ENCODE results near the gene PROCR.
"Not testable (repeated sequence)": the region's sequence is repeated elsewhere in the genome, so short reads cannot be mapped to it uniquely, and the experiment has no call there.

PROCR gene

DNA sequence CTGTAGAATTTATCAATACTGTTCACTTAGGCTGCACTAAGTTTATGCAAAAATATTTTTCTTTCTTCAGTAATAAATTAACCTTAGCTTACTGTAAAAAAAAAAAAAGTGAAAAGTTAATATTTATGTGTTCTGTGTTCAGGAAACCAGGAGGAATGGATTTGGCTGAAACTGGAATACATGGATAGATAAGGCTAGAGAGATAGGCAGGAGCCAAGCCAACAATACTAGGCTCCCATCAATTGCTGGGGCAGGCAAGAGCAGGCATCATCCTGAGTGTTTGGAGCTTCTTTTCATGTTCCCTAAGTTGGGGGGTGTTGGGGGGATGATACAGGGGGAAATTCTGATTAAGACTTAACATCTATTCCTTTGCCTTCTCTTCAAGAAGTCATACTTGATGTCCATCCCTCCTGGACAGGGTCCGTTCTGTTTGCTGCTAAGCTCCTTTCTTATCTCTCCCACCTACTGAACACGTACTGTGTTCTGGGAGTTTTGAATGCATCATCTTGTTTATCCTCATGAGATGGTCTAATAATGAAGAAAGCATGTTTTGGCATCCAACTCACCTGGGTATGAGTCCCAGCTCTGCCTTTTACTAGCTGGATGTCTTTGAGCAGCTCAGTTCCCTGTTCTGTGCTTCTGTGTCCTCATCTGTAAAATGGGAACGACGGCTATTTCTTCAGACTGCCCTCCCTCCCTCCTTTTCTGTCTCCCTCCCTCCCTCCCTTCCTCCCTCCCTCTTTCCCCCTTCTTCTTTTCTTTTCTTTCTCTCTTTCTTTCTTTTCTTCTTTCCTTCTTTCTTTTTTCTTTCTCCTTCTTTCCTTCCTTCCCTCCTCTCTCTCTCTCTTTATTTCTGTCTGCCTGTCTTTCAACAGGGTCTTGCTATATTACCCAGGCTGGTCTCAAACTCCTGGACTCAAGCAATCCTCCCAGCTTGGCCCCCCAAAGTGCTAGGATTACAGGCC, 6.4 kb upstream of the PROCR start:
- no peak for DNase-seq

DNA sequence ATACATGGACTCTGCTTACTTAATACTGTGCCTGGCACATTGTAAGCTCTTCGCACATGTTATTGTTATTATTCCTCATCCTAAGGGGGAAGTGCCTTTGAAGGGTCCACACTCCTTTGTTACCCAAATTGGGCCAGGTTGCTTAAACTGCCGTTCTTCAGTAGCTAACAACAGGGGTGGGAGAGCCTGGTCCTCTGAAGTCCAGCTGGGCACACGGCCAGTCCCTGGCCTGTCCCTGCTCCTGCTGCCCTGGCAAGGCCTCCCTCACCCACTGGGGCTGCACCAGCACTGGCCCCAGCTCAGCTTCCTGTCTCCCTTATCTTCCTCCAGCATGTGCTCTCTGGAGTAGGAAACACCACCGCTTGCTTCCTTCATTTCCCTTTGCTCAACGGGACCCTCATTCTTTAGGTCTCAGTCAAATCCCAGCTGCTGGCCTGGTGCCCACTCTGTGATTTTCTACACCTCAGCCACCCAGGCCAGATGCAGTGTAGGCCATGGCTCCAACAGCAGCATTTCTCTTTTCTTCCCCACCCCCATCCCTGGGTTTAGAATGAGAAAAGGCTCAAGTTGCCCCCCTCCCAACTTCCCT, 5.5 kb upstream of the PROCR start:
- DNase-seq = no peak

- DNase-seq = no peak
Observed at GRCh38 chr20:35167787-35168186, 4.1 kb upstream of the PROCR start.

DNA sequence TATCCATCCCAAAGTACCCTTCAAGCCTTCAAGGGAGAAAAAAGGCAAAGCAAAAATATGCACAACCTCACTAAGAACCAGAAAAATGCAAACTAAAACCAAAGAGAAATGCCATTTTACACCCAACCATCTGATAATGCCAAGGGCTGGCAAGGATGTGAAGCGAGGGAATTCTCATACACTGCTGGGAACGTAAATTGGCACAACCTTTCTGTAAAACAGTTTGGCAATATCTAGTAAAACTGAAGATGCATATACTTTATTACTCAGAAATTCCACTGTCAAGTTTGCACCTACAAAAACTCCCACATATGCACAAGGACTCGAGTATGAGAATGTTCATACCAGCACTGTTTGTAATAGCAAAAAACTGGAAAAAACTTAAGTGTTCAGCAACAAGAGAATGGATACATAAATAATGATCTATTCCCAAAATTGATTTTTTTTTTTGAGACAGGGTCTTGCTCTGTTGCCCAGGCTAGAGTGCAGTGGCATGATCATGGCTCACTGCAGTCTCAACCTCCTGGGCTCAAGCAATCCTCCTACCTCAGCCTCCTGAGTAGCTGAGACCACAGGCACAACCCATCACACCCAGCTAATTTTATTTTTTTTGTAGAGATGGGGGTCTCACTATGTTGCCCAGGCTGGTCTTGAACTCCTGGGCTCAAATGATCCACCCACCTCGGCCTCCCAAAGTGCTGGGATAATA, 3.0 kb upstream of the PROCR start:
- not testable (repeated sequence) for DNase-seq

GRCh38 chr20:35171438-35171752, 477 bp upstream of the PROCR start:
- no peak for DNase-seq

GRCh38 chr20:35172434-35172806, 548 bp downstream of the PROCR start:
- no peak for DNase-seq

GRCh38 chr20:35173576-35174192, 1.8 kb downstream of the PROCR start:
- DNase-seq = no peak

DNA sequence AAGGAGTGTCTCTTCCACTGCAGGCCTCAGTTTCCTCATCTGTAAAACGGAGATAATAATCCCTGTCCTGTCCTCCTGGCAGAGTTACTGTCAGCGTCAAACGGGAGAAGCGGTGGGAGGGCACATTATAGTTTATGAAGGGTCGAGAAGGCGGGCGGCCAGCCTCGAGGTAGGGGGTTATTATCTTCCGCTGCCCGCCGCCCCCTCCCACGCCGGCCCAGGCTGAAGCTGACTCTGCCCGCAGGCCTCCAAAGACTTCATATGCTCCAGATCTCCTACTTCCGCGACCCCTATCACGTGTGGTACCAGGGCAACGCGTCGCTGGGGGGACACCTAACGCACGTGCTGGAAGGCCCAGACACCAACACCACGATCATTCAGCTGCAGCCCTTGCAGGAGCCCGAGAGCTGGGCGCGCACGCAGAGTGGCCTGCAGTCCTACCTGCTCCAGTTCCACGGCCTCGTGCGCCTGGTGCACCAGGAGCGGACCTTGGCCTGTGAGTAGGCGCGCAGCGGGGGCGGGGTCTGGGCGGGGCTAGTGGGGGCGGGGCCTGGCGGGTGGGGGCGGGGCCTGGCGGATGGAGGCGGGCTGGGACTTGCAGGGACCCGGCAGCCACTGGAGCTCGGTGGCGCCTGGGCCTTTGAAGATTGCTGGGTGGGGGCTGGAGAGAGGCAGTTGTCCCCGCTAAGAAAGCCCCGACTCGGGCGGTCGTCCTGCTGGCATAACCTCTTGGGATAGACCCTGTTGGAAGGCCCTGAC, 2.8 kb downstream of the PROCR start:
- DNase-seq = no peak

DNA sequence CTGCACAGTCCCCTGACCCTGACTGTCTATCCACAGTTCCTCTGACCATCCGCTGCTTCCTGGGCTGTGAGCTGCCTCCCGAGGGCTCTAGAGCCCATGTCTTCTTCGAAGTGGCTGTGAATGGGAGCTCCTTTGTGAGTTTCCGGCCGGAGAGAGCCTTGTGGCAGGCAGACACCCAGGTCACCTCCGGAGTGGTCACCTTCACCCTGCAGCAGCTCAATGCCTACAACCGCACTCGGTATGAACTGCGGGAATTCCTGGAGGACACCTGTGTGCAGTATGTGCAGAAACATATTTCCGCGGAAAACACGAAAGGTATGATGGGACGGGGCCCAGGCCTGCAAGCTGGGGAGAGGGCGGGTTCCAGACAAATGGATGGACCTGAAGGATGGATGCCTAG, 4.3 kb downstream of the PROCR start:
- DNase-seq = no peak

- DNase-seq = no peak
Observed at GRCh38 chr20:35179292-35180212, 7.7 kb downstream of the PROCR start.

GRCh38 chr20:35180266-35180665, 8.4 kb downstream of the PROCR start:
- no peak for DNase-seq

DNA sequence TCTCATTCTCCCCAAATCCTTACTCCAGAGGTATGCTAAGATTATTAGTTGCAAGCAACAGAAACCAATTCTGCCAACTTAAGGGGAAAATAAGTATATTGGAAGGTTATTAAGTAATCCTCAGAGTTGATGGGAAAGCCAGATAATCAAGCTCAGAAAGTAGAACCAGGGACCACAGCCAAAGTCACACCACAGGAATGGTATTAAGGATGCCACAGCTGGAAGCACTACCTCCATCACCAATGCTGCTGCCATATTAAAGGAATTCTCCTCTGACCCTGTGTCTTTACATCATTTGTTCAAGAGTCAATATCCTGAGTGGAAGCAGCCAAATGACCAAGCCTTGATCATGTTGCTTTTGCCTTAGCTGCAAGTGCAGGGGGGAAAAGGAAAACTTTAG, 9.9 kb downstream of the PROCR start:
- no peak for DNase-seq

DNA sequence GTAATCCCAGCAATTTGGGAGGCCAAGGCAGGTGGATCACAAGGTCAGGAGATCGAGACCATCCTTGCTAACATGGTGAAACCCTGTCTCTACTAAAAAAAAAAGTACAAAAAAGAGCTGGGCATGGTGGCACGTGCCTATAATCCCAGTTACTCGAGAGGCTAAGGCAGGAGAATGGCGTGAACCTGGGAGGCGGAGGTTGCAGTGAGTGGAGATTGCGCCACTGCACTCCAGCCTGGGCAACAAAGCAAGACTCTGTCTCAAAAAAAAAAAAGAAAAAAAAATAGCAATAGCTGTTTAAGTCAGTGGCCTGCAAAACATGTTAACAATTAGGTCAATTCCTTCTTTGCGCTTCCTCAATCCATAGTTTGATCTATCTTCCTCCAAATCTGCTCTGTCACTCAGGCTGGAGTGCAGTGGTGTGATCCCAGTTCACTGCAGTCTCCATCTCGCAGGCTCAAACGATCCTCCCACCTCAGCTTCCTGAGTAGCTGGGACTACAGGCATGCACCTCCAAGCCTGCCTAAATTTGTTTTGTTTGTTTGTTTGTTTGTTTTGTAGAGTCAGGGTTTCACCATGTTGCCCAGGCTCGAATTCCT, 14.9 kb downstream of the PROCR start:
- not testable (repeated sequence) for DNase-seq

DNA sequence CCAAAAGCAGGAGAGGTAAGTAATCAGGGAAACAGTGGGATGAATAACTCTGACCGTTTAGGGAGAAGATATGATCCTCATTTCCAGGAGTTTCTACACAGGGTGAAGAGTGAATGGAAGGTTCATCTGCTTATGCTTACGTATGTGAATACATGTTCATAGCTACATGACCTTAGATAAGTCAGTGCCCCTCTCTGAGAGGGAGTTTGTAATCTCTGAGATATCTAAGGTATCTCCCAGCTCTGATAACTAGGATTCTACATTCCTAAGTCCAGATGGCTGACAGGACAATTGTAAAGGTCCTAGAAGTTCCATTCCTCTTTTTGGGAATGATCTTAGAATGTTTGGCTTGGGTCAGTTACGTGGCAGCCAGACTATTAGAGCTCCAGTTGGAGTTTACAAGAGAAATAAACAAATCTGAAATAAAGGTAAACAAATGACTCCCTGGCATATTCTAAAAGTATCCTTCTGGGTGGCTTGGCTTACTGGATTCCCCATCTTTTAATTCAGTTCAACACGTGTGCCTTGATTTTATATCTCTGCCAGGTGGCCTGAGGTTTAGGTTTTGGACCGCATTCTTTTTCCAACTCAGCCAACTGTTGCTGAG, 15.8 kb downstream of the PROCR start:
- no peak for DNase-seq

- DNase-seq = not testable (repeated sequence)
Observed at GRCh38 chr20:35189223-35189622, 17.4 kb downstream of the PROCR start.

DNA sequence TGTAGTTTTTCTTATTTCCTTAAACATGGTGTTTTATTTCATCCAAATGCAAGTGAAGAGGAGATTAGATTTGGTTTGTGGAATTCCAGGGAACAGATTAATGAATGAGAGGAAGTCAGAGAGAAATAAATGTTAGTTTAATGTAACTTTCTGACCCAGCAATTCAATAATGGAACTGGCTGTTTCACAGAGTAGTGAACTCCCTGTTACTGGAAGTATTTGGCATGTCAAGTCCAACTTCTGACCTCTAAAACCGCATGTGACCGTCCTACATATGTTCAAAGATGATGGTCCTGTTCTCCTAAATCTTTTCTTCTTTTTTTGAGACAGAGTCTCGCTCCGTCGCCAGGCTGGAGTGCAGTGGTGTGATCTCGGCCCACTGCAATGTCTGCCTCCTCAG, 18.7 kb downstream of the PROCR start:
- DNase-seq = no peak

DNA sequence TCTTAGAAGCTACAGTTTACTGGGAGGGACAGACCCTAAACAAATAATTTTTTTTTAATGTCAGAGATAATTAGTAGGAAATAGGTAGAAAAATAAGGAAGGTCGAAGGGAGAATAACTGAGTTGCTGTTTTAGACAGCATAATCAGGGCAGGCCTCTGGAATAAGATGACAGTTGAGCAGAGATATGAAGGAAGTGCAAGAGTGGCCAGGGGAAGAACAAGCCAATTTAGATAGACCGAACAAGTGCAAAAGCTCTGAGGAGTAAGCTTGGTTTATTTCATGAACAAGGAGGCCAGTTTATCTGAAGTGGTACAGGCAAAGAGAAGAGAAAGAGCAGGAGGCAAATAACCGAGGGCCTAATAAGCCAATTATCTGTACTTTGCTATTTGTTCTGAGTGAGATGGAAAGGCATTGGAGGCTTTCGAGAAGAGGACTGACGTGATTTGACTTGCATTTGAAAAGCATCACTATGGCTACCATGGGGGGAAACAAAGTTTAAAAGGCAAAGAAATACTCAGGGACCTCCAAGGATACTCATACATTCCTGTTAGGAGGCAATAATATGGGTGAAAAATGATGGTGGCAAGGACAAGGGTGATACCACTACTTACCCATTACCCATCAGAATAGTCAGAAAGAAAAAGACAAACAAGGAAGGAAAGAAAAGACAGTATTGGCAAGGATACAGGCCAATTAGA, 19.7 kb downstream of the PROCR start:
- no peak for DNase-seq

GRCh38 chr20:35192118-35192872, 20.4 kb downstream of the PROCR start:
- no peak for DNase-seq
